ENCODE measurements around the gene CNTROB.

CNTROB gene, protein sequence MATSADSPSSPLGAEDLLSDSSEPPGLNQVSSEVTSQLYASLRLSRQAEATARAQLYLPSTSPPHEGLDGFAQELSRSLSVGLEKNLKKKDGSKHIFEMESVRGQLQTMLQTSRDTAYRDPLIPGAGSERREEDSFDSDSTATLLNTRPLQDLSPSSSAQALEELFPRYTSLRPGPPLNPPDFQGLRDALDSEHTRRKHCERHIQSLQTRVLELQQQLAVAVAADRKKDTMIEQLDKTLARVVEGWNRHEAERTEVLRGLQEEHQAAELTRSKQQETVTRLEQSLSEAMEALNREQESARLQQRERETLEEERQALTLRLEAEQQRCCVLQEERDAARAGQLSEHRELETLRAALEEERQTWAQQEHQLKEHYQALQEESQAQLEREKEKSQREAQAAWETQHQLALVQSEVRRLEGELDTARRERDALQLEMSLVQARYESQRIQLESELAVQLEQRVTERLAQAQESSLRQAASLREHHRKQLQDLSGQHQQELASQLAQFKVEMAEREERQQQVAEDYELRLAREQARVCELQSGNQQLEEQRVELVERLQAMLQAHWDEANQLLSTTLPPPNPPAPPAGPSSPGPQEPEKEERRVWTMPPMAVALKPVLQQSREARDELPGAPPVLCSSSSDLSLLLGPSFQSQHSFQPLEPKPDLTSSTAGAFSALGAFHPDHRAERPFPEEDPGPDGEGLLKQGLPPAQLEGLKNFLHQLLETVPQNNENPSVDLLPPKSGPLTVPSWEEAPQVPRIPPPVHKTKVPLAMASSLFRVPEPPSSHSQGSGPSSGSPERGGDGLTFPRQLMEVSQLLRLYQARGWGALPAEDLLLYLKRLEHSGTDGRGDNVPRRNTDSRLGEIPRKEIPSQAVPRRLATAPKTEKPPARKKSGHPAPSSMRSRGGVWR

GRCh38 chr17:7931709-7932482, at the start of gene CNTROB, which contains the start of gene TRAPPC1:
Gene CNTROB, plus strand, starts transcription at chr17:7932206. Its CDS starts 874 bp downstream, at chr17:7933080.
Gene TRAPPC1, minus strand, starts transcription at chr17:7931946. Its CDS starts 117 bp downstream, at chr17:7931829.
- peak; percentile 99 for DNase-seq (ENCODE audit: low read depth)

GRCh38 chr17:7882629-7883028, 49.4 kb upstream of the CNTROB start:
- no peak for DNase-seq (ENCODE audit: low read depth)

DNA sequence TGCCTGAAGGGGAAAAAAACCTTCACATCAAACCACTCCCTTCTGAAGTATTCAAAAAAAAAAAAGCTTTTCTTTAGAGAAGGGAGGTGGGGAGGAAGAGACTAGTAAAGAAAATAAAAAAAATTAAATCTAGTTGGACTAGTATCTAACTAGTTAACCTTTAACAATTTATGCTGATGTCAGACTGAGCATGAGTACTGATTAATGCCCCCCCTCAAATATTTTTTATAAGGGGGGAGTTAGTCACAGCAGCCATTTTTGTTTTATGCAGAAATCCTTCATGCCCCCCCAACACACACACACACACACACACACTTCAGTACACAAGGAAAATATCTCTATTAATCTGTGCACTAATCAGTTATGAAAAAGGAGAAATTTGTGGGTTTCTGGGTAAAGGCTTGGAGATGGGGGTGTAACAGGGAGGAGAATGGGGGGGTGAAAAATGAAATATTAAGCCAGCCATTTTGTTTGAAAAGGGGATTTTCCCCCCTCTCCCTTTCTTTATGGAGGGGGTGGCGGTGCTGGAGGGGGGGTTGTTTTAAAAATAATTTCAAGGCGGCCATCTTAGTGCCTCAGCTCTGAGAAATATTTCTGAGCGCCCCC, 48.1 kb upstream of the CNTROB start:
- DNase-seq (ENCODE audit: low read depth): peak; percentile 25

DNA sequence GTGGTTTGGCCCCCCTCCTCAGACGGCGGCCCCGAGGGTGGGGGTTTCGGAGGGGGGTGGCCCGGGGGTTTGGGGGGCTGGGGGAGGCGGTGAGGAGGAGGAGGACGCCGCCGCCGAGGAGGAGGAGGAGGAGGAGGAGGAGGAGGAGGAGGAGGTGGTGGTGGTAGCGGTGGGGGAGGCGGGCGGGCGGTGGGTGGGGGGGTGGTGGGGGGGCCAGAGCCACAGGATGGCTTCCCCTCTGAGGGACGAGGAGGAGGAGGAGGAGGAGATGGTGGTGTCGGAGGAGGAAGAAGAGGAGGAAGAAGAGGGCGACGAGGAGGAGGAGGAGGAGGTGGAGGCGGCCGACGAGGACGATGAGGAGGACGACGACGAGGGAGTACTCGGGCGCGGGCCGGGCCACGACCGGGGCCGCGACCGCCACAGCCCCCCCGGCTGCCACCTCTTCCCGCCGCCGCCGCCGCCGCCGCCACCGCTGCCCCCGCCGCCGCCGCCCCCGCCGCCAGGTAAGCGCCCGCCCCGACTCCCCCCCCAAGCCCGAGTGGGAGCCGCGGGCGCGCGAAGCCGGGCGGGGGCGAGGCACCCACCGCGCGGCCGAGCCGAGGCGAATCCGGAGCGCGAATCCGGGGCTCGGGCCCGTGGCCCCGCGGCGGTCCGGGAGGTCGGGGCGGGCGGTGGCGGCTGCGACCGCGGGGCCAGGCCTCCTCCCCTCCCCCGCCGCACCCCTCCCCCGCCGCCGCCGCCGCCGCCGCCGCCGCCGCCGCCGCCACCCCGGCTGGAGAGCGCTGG, 47.2 kb upstream of the CNTROB start:
- peak; percentile 36 for DNase-seq (ENCODE audit: low read depth)

DNA sequence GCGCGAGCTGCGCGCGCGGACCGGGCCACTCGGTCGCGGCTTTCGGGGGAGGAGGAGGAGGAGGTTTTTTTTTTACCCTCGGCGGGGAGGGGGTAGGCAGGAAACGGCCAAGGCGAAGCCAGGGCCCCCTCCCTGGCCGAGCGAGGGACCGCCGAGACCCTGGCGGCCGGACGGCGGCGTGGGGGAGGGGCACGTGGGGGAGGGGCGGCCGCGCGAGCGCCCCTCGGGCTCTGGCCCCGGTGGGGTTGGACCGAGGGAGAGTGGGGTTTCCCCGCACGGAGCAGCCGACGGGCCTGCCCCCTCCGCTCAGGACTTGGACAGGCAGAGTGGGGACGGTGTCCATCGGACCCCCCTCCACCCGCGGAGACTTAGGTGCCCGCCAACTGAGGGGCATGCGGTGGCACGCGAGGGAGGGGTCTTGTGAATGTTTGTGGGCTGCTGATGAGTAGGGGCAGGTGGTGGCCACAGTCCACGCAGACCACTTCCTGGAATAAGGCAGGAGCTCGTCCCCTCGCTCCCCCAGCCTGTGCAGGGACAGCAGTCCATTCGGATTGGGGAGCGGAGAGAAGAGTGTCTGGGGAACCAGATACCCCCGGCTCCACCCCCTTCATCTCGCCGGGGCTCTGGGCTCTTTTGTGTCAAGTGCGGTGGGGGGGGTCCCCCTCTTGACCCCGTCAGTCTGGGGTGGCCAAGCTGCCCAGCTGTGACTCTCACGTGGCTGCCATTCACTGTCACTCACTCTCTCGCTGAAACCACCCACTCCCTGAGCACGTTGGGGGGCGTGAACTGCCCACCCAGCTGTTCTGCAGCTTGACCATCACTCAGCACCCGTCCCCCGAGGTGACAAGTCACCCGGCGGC, 46.4 kb upstream of the CNTROB start:
- peak; percentile 14 for DNase-seq (ENCODE audit: low read depth)

DNA sequence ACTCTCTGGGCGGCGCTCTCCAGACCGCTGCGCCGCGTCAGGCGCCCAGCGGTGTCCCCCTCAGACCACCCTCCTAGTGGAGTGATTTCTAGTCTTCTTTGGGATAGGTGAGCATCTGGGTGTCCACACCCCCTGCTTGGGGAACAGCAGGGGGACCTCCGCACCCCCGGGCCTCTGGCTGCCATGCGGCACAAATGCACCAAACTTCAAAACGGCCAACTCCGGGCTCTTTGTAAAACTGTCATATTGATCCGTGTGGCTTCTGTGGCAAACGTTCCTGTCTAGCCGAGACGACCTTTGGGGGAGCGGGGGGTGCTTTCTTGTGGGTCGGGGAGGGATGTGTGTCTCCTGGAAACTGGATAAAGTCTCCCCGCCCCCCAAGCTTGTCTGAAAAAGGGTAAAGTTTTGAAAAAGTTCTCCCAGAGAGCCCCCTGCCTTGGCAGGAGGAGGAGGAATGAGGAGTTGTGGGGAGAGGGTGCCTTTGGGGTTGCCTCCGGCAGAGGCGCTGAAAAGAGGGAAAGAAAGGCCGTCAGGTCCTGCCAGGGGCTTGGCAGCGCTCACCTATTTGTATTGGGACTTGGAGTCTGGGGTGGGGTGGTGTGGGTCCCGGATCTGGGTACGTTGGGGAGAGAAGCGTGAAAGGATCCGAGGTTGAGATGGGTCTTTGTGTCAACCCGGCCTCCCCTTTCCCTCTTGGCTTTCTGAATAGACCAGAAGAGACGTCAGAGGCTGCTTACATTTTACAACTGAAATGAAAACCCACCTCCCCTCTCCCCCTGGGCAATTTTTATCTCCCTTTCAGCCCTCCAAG, 45.6 kb upstream of the CNTROB start:
- peak; percentile 70 for DNase-seq (ENCODE audit: low read depth)

GRCh38 chr17:7887038-7887481, 44.9 kb upstream of the CNTROB start:
- no peak for DNase-seq (ENCODE audit: low read depth)

- DNase-seq (ENCODE audit: low read depth): peak; percentile 80
Observed at GRCh38 chr17:7887482-7888183, 44.4 kb upstream of the CNTROB start.

DNA sequence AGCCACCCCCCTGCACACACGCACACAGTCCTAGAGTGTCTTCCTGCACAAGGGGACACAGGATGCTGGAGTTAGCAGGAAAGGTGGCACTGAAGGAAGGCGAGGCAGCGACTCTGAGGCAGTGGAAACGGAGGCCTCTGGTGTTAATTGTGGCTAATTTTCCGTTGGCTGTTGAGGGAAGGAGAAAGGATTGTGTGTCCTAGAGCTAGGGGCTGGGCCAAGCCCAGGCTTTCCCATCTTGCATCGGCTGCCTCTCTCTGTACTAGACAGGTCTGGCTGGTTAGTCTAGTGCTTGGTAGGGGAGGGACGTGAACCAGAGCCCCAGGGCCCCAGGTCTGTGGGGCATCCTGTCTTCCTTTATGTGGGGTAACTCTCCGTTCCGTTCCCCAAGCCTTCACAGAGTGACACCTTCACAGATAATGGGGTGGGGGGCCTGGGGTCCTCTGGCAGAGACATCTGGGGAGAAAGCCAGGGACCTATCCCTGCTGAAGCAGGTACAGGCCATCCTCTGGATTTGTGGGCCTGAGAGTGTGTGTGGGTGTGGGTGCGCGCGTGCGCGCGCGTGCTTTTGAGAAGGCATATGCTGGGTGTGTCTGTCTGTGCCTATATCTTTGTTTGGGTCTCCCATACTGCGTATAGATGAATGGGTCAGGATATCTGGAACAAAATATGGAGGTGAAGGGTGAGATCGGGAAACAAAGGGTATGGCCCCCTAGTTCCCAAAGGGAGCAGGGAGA, 43.7 kb upstream of the CNTROB start, which contains the start of gene CHD3:
Gene CHD3, plus strand, starts transcription at position 606 of the 737 bp plus-strand sequence. CDS start 212 bp downstream, outside the sequence.
- DNase-seq (ENCODE audit: low read depth): no peak

DNA sequence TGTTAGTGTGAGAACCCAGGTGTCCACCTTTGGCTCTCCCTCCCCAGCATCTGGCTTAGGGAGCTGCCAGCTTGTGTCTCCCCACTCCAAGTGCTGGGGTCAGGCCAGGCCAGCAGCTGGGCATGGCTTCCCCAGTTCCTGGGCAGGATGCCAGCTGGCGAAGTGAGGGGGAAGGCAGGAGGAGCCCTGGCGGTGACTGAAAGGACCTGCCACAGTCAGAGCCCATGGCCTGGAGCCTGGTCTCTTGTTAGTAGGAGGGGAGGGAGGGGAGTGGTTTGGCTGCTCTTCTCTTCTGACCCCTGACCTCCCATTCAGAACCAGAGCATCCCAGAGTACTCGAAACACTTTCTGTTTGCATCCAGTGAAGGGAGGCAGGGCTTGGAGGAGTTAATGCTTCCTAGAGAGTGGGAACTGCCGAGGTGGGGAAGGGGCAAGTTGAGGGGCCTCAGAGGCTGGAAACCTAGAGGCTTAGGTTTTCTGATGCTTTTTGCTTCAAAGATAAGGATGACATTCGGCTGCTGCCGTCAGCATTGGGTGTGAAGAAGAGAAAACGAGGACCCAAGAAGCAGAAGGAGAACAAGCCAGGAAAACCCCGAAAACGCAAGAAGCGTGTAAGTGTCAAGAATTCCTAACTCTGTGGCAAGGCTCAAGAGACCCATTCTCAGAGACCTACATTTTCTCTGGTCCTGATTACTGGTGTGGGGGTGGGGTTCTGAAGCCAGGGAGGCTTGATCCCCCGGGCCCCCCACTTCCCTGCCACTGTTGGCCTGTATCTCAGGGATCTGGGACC, 42.6 kb upstream of the CNTROB start:
- DNase-seq (ENCODE audit: low read depth): no peak

- DNase-seq (ENCODE audit: low read depth): no peak
Observed at GRCh38 chr17:7893187-7893880, 38.7 kb upstream of the CNTROB start.

DNA sequence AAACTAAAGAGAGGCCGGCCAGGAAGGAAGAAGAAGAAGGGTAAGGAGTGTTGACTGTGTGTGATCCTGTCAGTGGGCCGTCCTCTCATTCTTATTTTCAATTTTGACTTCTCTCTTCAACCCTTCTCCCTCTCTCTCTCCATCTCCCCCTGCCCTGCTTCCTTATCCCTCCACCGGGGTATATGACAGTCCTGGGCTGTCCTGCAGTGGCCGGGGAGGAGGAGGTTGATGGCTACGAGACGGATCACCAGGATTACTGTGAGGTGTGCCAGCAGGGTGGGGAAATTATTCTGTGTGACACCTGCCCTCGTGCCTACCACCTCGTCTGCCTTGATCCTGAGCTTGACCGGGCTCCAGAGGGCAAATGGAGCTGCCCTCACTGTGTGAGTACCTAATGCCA, 37.8 kb upstream of the CNTROB start:
- no peak for DNase-seq (ENCODE audit: low read depth)

- no peak for DNase-seq (ENCODE audit: low read depth)
Observed at GRCh38 chr17:7894866-7895265, 37.1 kb upstream of the CNTROB start.

- no peak for DNase-seq (ENCODE audit: low read depth)
Observed at GRCh38 chr17:7897090-7897489, 34.9 kb upstream of the CNTROB start.

DNA sequence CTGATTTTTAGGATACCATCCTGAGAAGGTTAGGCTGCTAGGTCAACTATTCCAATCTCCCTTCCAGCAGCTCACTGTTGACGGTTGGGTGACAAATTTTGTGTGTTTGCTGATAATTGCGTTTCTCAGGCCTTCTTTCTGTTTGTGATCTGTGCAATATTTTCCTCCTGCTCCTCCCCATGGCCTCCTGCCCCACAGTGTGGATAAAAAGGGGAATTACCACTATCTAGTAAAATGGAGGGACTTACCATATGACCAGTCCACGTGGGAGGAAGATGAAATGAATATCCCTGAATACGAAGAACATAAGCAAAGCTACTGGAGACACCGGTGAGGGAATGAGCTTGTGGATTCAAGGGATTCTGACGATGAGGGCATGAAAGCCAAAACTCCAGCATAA, 34.2 kb upstream of the CNTROB start:
- DNase-seq (ENCODE audit: low read depth): no peak
